HG03565 (cell line): ENCODE data around the gene TNFRSF8.
"Not testable (repeated sequence)": the region's sequence is repeated elsewhere in the genome, so short reads cannot be mapped to it uniquely, and the experiment has no call there.

Experiments used
- ATAC-seq: cut with Tn5 transposase; IDR thresholded peaks from one replicate; pipeline ENCODE4 v1.9.1; 2021; ENCODE audit warnings: mild to moderate bottlenecking, moderate library complexity; ENCODE audit not compliant: unreplicated experiment

The TNFRSF8 gene

GRCh38 chr1:12083766-12084165 lies 20.7 kb downstream of the TNFRSF8 start:
- ATAC-seq: no peak

GRCh38 chr1:12085643-12086260 lies 22.6 kb downstream of the TNFRSF8 start:
- no peak for ATAC-seq

- no peak for ATAC-seq
Observed at GRCh38 chr1:12087797-12088314, 24.8 kb downstream of the TNFRSF8 start.

- no peak for ATAC-seq
Observed at GRCh38 chr1:12088607-12089006, 25.5 kb downstream of the TNFRSF8 start.

- no peak for ATAC-seq
Observed at GRCh38 chr1:12090326-12090725, 27.2 kb downstream of the TNFRSF8 start.

- no peak for ATAC-seq
Observed at GRCh38 chr1:12091191-12091590, 28.1 kb downstream of the TNFRSF8 start.

- no peak for ATAC-seq
Observed at GRCh38 chr1:12094180-12094579, 31.1 kb downstream of the TNFRSF8 start.

GRCh38 chr1:12095452-12096263 lies 32.6 kb downstream of the TNFRSF8 start:
- no peak for ATAC-seq

- ATAC-seq: no peak
Observed at GRCh38 chr1:12096615-12097014, 33.5 kb downstream of the TNFRSF8 start.

GRCh38 chr1:12097321-12097720 lies 34.2 kb downstream of the TNFRSF8 start:
- ATAC-seq: no peak

- no peak for ATAC-seq
Observed at GRCh38 chr1:12098786-12099185, 35.7 kb downstream of the TNFRSF8 start.

GRCh38 chr1:12099610-12100009 lies 36.5 kb downstream of the TNFRSF8 start:
- ATAC-seq: no peak

- ATAC-seq: no peak
Observed at GRCh38 chr1:12100071-12100470, 37.0 kb downstream of the TNFRSF8 start.

GRCh38 chr1:12101120-12101519 lies 38.0 kb downstream of the TNFRSF8 start:
- ATAC-seq: not testable (repeated sequence)

- no peak for ATAC-seq
Observed at GRCh38 chr1:12102066-12102465, 39.0 kb downstream of the TNFRSF8 start.

- ATAC-seq: no peak
Observed at GRCh38 chr1:12104417-12104816, 41.3 kb downstream of the TNFRSF8 start.

GRCh38 chr1:12106153-12106552 lies 43.0 kb downstream of the TNFRSF8 start:
- no peak for ATAC-seq

- not testable (repeated sequence) for ATAC-seq
Observed at GRCh38 chr1:12106861-12107260, 43.8 kb downstream of the TNFRSF8 start.

GRCh38 chr1:12107718-12108117 lies 44.6 kb downstream of the TNFRSF8 start:
- no peak for ATAC-seq

- ATAC-seq: no peak
Observed at GRCh38 chr1:12109901-12110300, 46.8 kb downstream of the TNFRSF8 start.

- no peak for ATAC-seq
Observed at GRCh38 chr1:12111741-12112140, 48.6 kb downstream of the TNFRSF8 start.

- ATAC-seq: no peak
Observed at GRCh38 chr1:12112711-12113161, 49.6 kb downstream of the TNFRSF8 start.
